Vagina (tissue), 2 donors: ENCODE data around the gene EXOC6. TPM values are rescaled to one million over a fixed set of nuclear protein-coding genes. Genes with fewer than 3 reads are reported as not detected.

Experiments used
- DNase-seq, 2 donors: peaks; one replicate each; pipeline ENCODE4 v3.0.0-alpha.2; 2017; ENCODE audit errors: extremely low spot score in 2 of 2
- H3K27ac ChIP-seq: fragments of 200-600 bp; sonication (generic); one replicate; pipeline ENCODE4 v1.5.1; 2019
- H3K27me3 ChIP-seq: fragments of 200-600 bp; sonication (generic); one replicate; pipeline ENCODE4 v1.5.1; 2019
- H3K36me3 ChIP-seq, 2 donors: fragments of 200-600 bp; sonication (generic); one replicate each; pipeline ENCODE4 v1.5.1; 2017 to 2019
- H3K4me1 ChIP-seq: fragments of 200-600 bp; sonication (generic); one replicate; pipeline ENCODE4 v1.5.1; 2019
- H3K4me3 ChIP-seq, 2 donors: fragments of 200-600 bp; sonication (generic); 1 replicate in 1 of 2; 2 replicates in 1 of 2; pipeline ENCODE4 v1.5.1; 2016 to 2019
- H3K9me3 ChIP-seq: fragments of 200-600 bp; sonication (generic); one replicate; pipeline ENCODE4 v1.5.1; 2019
- CTCF ChIP-seq, 3 experiments: fragments of 450-650 bp in 2 of 3; fragments of 200-600 bp in 1 of 3; sonication (generic) in 1 of 3; IDR thresholded peaks; one replicate each; pipeline ENCODE4 v1.5.1; 2017 to 2019; ENCODE audit warnings: antibody characterized with exemption in 3 of 3, mild to moderate bottlenecking in 2 of 3, moderate library complexity in 2 of 3
- POLR2A ChIP-seq, 2 donors: fragments of 450-650 bp; IDR thresholded peaks; one replicate each; pipeline ENCODE4 v1.6.1; 2017; ENCODE audit warnings: antibody characterized with exemption in 2 of 2, mild to moderate bottlenecking in 2 of 2, moderate library complexity in 2 of 2
- POLR2AphosphoS5 ChIP-seq, 2 donors: sonication (generic); formaldehyde crosslinking; IDR thresholded peaks; one replicate each; pipeline ENCODE4 v1.9.0; 2017; ENCODE audit warnings: antibody characterized with exemption in 2 of 2, mild to moderate bottlenecking in 2 of 2, low read depth in 1 of 2; ENCODE audit not compliant: insufficient read depth in 1 of 2
- intact Hi-C: fragments of 100-400 bp; cut with DNase I; formaldehyde crosslinking; loops from one replicate; pipeline ENCODE4 v1.15.1; 2023
- total RNA-seq: library from RNA; depleted of rRNA; stranded (reverse); fragments of >200 nt; gene quantifications from one replicate; pipeline ENCODE4 v1.2.3, GENCODE V29; 2016

Gene EXOC6
- total RNA-seq, 1 donor from 2014 or later: 9.3 TPM

DNA sequence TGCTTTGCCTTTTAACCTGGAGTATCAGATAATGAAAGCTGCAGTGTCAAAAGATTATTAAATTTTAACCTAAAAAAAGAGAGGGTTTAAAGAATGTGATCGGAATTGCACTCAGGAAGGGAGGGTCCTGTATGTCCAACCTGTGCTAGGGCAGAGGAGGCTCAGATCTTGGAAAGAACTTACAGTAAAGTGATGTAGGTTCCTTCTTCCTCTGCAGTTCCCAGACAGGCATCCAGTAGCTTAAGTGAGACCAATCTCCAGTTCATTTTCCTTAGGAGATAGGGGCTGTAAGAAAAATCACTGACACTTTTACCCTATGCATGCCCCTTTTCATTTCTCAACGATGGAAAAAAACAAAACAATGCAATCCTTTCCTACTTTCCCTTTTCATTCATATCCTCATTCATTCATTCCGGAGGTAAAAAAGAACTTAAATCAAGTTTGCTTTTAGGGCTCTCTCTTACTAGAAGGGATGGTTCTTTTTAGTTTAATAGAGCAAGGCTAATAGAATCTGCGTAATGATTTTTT is 28.3 kb downstream of the EXOC6 start:
- TF ChIP-seq POLR2A (IDR thresholded peaks at IDR 0.05) (no peak), CTCF (IDR thresholded peaks at IDR 0.05) (no peak)
- Histone ChIP-seq H3K27ac (no peak overlapping the region), H3K4me3 (no peak overlapping the region), H3K9me3 (no peaks in the 10 kb centered on the region), H3K36me3 (no peaks in the 10 kb centered on the region), H3K4me1 (no peaks in the 10 kb centered on the region), H3K27me3 (no peaks in the 10 kb centered on the region)
- DNase-seq: no peak
- intact Hi-C loops: no loop called here

- Histone ChIP-seq H3K27me3 (no peaks in the 10 kb centered on the region), H3K4me1 (no peaks in the 10 kb centered on the region), H3K27ac (no peak overlapping the region), H3K36me3 (no peaks in the 10 kb centered on the region), H3K4me3 (no peak overlapping the region), H3K9me3 (no peaks in the 10 kb centered on the region)
- no peak for DNase-seq
- TF ChIP-seq POLR2AphosphoS5 (IDR thresholded peaks at IDR 0.05; ENCODE audit: insufficient read depth in 1 of 2, low read depth in 1 of 2): no peak
- peak in 2 of 3 experiments; percentile 6 to 12 for TF ChIP-seq CTCF (IDR thresholded peaks at IDR 0.05)
- intact Hi-C loops: no loop called here
Measured at GRCh38 chr10:92880233-92880861, 32.0 kb downstream of the EXOC6 start.

- no peak for TF ChIP-seq CTCF (IDR thresholded peaks at IDR 0.05)
- TF ChIP-seq POLR2A (IDR thresholded peaks at IDR 0.05): no peak
- no peak for TF ChIP-seq POLR2AphosphoS5 (IDR thresholded peaks at IDR 0.05; ENCODE audit: insufficient read depth in 1 of 2, low read depth in 1 of 2)
- no peaks in the 10 kb centered on the region for H3K36me3 ChIP-seq
- intact Hi-C loops: no loop called here
- no peak for DNase-seq
- H3K4me1 ChIP-seq: no peaks in the 10 kb centered on the region
- no peaks in the 10 kb centered on the region for H3K27me3 ChIP-seq
- H3K4me3 ChIP-seq: no peak overlapping the region
- no peaks in the 10 kb centered on the region for H3K9me3 ChIP-seq
- H3K27ac ChIP-seq: no peak overlapping the region
Measured at GRCh38 chr10:92880917-92881316, 32.6 kb downstream of the EXOC6 start.

DNA sequence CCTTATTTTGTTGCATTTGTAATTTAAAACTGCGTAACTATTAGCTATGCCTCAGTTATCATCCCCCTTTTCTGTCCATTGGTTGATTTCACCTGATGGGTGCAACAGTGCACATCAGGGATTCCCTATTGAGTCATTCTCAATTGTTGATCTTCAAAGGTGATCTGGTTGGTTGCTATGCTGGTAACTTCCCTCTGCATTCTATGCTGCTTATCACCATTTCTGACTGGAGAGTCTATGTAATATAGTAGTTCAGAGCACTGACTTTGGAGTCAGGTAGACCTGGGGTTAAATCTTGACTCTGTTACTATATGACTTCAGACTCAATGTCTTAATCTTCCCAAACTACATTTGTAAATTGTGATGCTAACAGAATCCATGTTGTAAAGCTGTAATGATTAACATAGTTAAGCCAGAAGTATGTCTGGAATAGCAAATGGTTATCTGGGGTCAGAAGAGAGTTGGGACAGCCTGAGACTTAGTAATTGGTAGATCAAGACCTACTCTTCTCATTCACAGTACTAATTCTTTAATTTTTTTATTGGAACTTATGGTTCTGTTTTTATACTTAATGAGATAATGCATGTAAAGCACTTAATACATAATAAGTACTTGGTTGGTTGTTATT is 38.1 kb downstream of the EXOC6 start:
- DNase-seq: no peak
- intact Hi-C loops: no loop called here
- TF ChIP-seq CTCF (IDR thresholded peaks at IDR 0.05) (no peak), POLR2A (IDR thresholded peaks at IDR 0.05) (no peak), POLR2AphosphoS5 (IDR thresholded peaks at IDR 0.05; ENCODE audit: insufficient read depth in 1 of 2, low read depth in 1 of 2) (no peak)
- Histone ChIP-seq H3K9me3 (no peaks in the 10 kb centered on the region), H3K27ac (no peak overlapping the region), H3K36me3 (no peaks in the 10 kb centered on the region), H3K27me3 (no peaks in the 10 kb centered on the region), H3K4me3 (no peak overlapping the region), H3K4me1 (no peaks in the 10 kb centered on the region)

DNA sequence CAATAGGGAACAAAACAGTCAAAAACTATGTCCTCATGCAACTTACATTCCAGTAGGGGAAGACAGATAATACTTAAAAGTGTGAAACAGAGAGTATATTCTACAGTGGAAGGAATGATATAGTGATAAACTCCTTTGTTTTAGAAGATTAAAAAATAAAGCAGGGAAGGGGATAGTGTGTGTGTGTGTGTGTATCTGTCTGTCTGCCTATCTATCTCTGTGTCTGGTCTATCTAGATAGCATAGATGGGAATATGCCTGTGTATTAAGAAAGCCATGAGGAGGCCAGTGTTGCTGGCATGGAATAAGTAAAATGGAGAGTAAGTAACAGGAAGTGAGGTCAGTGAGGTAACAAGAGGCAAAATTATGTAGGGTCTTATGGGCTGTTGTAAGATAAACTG is 42.2 kb downstream of the EXOC6 start:
- no peak overlapping the region for H3K4me3 ChIP-seq
- no peaks in the 10 kb centered on the region for H3K9me3 ChIP-seq
- no peaks in the 10 kb centered on the region for H3K36me3 ChIP-seq
- no peaks in the 10 kb centered on the region for H3K4me1 ChIP-seq
- TF ChIP-seq POLR2AphosphoS5 (IDR thresholded peaks at IDR 0.05; ENCODE audit: insufficient read depth in 1 of 2, low read depth in 1 of 2) (no peak), POLR2A (IDR thresholded peaks at IDR 0.05) (no peak), CTCF (IDR thresholded peaks at IDR 0.05) (no peak)
- no peaks in the 10 kb centered on the region for H3K27me3 ChIP-seq
- DNase-seq: no peak
- intact Hi-C loops: no loop called here
- no peak overlapping the region for H3K27ac ChIP-seq
